Neural cell (in vitro differentiated cells): Measurements from ENCODE around the gene PRKCA. TPM values are rescaled to one million over a fixed set of nuclear protein-coding genes. Genes with fewer than 3 reads are reported as not detected.

Experiments
- H2AFZ ChIP-seq: fragments of 200-600, 300-800 bp; sonication (generic), shearing (Covaris generic); 2 replicates; pipeline ENCODE4 v1.6.0; 2014; ENCODE audit warnings: low read depth, mild to moderate bottlenecking, antibody characterized with exemption, low read length, moderate library complexity
- H3F3A ChIP-seq: fragments of 200-600 bp; shearing (Covaris generic); 2 replicates; pipeline ENCODE4 v1.6.1; 2016; ENCODE audit warnings: mild to moderate bottlenecking, moderate library complexity, mixed read lengths, antibody characterized with exemption, low read length; ENCODE audit not compliant: insufficient read depth, poor library complexity, severe bottlenecking
- H3K27ac ChIP-seq: fragments of 200-600, 300-800 bp; sonication (generic), shearing (Covaris generic); 2 replicates; pipeline ENCODE4 v1.5.1; 2014; ENCODE audit warnings: mild to moderate bottlenecking, low read length, moderate library complexity
- H3K27me3 ChIP-seq: fragments of 300-800, 200-600 bp; sonication (generic), shearing (Covaris generic); 2 replicates; pipeline ENCODE4 v1.6.0; 2014; ENCODE audit warnings: mild to moderate bottlenecking, low read depth, low read length, moderate library complexity; ENCODE audit not compliant: insufficient read depth
- H3K36me3 ChIP-seq: fragments of 300-800, 200-600 bp; sonication (generic), shearing (Covaris generic); 2 replicates; pipeline ENCODE4 v1.5.1; 2014; ENCODE audit warnings: mild to moderate bottlenecking, antibody characterized with exemption, low read length, moderate library complexity; ENCODE audit not compliant: insufficient read depth
- H3K4me2 ChIP-seq: fragments of 300-800, 200-600 bp; sonication (generic), shearing (Covaris generic); 2 replicates; pipeline ENCODE4 v1.6.0; 2014; ENCODE audit warnings: mild to moderate bottlenecking, low read length
- H3K4me3 ChIP-seq: fragments of 300-800, 200-600 bp; sonication (generic), shearing (Covaris generic); 2 replicates; pipeline ENCODE4 v1.5.1; 2014; ENCODE audit warnings: mild to moderate bottlenecking, low read length, moderate library complexity
- H3K79me2 ChIP-seq: fragments of 200-600 bp; shearing (Covaris generic); replicated peaks from 2 replicates; pipeline ENCODE4 v1.6.0; 2014; ENCODE audit warnings: mild to moderate bottlenecking, low read length, moderate library complexity; ENCODE audit not compliant: insufficient read depth
- H3K9ac ChIP-seq: fragments of 300-800, 200-600 bp; sonication (generic), shearing (Covaris generic); 2 replicates; pipeline ENCODE4 v1.6.1; 2016; ENCODE audit warnings: mild to moderate bottlenecking, low read length, mixed read lengths
- H3K9me2 ChIP-seq: fragments of 200-600 bp; shearing (Covaris generic); 2 replicates; pipeline ENCODE4 v1.6.1; 2016; ENCODE audit warnings: mild to moderate bottlenecking, low read length, mixed read lengths; ENCODE audit not compliant: insufficient read depth
- H3K9me3 ChIP-seq: fragments of 200-600, 300-800 bp; sonication (generic), shearing (Covaris generic); 2 replicates; pipeline ENCODE4 v1.6.1; 2016; ENCODE audit warnings: mild to moderate bottlenecking, mixed run types, low read length, moderate library complexity, mixed read lengths
- H4K20me1 ChIP-seq: fragments of 200-600 bp; shearing (Covaris generic); 2 replicates; pipeline ENCODE4 v1.6.1; 2016; ENCODE audit warnings: mild to moderate bottlenecking, mixed run types; ENCODE audit not compliant: insufficient read depth
- EP300 ChIP-seq: fragments of 450-650 bp; conservative IDR thresholded peaks from 2 replicates; pipeline ENCODE4 v1.6.1; 2014; ENCODE audit warnings: antibody characterized with exemption, mild to moderate bottlenecking, moderate library complexity; ENCODE audit not compliant: poor library complexity, severe bottlenecking
- EZH2 ChIP-seq: fragments of 200-600, 300-800 bp; shearing (Covaris generic), sonication (generic); IDR thresholded peaks from 2 replicates; pipeline ENCODE4 v1.6.1; 2014; ENCODE audit warnings: antibody characterized with exemption, low read length, borderline replicate concordance, mild to moderate bottlenecking; ENCODE audit not compliant: insufficient read depth, poor library complexity, severe bottlenecking
- POLR2AphosphoS5 ChIP-seq: IDR thresholded peaks from 2 replicates; pipeline ENCODE4 v1.6.1; 2012
- RAD21 ChIP-seq: fragments of 450-650 bp; conservative IDR thresholded peaks from 2 replicates; pipeline ENCODE4 v1.6.1; 2014; ENCODE audit warnings: antibody characterized with exemption, mild to moderate bottlenecking, moderate library complexity
- SMC3 ChIP-seq: fragments of 450-650 bp; conservative IDR thresholded peaks from 2 replicates; pipeline ENCODE4 v1.6.1; 2014; ENCODE audit warnings: antibody characterized with exemption, mild to moderate bottlenecking, moderate library complexity; ENCODE audit not compliant: poor library complexity
- TAF1 ChIP-seq: IDR thresholded peaks from 2 replicates; pipeline ENCODE4 v1.6.1; 2012; ENCODE audit warnings: low read depth
- polyA plus RNA-seq: library from polyadenylated mRNA; depleted of rRNA; stranded (reverse); fragments of >200 nt; gene quantifications from 2 replicates; pipeline ENCODE4 v1.2.3, GENCODE V29; 2014
- TF ChIP-seq, protein P1 (sequence below): fragments of 450-650 bp; IDR thresholded peaks from 2 replicates; pipeline ENCODE4 v1.5.1; 2014; ENCODE audit warnings: antibody characterized with exemption, mild to moderate bottlenecking, moderate library complexity; ENCODE audit not compliant: poor library complexity, severe bottlenecking
- TF ChIP-seq, protein P2 (sequence below): IDR thresholded peaks from 2 replicates; pipeline ENCODE4 v1.6.1; 2012; ENCODE audit warnings: borderline replicate concordance

PRKCA gene
- polyA plus RNA-seq, 1 donor from 2014 or later, result 5.9 TPM

DNA sequence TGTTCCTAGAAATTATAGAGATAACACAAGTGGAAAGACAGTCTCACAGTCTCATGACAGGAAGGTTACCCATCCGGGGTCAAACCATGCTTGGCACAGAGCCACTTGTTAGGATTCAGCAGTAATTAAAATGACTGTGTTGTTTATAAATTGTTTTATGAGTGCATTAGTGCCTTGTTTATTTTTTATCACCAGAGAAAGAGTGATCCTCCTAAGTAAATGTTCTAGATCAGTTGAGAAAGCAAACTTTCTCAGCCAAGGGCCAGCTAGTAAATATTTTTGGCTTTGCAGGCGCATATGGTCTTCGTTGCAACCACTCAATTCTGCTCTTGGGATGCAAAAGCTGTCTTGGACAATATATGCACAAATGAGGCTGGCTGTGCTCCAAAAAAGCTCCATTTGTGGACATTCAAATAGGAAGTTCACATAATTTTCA, 278.6 kb downstream of the PRKCA start:
- no peak overlapping the region for H3K27ac ChIP-seq
- H3F3A ChIP-seq, result no peaks in the 10 kb centered on the region
- no peak overlapping the region for H3K4me2 ChIP-seq
- H3K9me2 ChIP-seq, result no peaks in the 10 kb centered on the region
- H3K4me3 ChIP-seq, result no peak overlapping the region
- H3K36me3 ChIP-seq, result no peaks in the 10 kb centered on the region
- no peaks in the 10 kb centered on the region for H4K20me1 ChIP-seq
- H2AFZ ChIP-seq, result no peak overlapping the region
- H3K9me3 ChIP-seq, result no peaks in the 10 kb centered on the region
- TF ChIP-seq EP300 (no peak), EZH2 (no peak), RAD21 (no peak), POLR2AphosphoS5 (no peak)
- TF ChIP-seq, protein P1, sequence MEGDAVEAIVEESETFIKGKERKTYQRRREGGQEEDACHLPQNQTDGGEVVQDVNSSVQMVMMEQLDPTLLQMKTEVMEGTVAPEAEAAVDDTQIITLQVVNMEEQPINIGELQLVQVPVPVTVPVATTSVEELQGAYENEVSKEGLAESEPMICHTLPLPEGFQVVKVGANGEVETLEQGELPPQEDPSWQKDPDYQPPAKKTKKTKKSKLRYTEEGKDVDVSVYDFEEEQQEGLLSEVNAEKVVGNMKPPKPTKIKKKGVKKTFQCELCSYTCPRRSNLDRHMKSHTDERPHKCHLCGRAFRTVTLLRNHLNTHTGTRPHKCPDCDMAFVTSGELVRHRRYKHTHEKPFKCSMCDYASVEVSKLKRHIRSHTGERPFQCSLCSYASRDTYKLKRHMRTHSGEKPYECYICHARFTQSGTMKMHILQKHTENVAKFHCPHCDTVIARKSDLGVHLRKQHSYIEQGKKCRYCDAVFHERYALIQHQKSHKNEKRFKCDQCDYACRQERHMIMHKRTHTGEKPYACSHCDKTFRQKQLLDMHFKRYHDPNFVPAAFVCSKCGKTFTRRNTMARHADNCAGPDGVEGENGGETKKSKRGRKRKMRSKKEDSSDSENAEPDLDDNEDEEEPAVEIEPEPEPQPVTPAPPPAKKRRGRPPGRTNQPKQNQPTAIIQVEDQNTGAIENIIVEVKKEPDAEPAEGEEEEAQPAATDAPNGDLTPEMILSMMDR, result no peak
- TF ChIP-seq, protein P2, sequence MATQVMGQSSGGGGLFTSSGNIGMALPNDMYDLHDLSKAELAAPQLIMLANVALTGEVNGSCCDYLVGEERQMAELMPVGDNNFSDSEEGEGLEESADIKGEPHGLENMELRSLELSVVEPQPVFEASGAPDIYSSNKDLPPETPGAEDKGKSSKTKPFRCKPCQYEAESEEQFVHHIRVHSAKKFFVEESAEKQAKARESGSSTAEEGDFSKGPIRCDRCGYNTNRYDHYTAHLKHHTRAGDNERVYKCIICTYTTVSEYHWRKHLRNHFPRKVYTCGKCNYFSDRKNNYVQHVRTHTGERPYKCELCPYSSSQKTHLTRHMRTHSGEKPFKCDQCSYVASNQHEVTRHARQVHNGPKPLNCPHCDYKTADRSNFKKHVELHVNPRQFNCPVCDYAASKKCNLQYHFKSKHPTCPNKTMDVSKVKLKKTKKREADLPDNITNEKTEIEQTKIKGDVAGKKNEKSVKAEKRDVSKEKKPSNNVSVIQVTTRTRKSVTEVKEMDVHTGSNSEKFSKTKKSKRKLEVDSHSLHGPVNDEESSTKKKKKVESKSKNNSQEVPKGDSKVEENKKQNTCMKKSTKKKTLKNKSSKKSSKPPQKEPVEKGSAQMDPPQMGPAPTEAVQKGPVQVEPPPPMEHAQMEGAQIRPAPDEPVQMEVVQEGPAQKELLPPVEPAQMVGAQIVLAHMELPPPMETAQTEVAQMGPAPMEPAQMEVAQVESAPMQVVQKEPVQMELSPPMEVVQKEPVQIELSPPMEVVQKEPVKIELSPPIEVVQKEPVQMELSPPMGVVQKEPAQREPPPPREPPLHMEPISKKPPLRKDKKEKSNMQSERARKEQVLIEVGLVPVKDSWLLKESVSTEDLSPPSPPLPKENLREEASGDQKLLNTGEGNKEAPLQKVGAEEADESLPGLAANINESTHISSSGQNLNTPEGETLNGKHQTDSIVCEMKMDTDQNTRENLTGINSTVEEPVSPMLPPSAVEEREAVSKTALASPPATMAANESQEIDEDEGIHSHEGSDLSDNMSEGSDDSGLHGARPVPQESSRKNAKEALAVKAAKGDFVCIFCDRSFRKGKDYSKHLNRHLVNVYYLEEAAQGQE, result no peak
- no peaks in the 10 kb centered on the region for H3K27me3 ChIP-seq
- no peak overlapping the region for H3K9ac ChIP-seq
- H3K79me2 ChIP-seq, result no peaks in the 10 kb centered on the region

DNA sequence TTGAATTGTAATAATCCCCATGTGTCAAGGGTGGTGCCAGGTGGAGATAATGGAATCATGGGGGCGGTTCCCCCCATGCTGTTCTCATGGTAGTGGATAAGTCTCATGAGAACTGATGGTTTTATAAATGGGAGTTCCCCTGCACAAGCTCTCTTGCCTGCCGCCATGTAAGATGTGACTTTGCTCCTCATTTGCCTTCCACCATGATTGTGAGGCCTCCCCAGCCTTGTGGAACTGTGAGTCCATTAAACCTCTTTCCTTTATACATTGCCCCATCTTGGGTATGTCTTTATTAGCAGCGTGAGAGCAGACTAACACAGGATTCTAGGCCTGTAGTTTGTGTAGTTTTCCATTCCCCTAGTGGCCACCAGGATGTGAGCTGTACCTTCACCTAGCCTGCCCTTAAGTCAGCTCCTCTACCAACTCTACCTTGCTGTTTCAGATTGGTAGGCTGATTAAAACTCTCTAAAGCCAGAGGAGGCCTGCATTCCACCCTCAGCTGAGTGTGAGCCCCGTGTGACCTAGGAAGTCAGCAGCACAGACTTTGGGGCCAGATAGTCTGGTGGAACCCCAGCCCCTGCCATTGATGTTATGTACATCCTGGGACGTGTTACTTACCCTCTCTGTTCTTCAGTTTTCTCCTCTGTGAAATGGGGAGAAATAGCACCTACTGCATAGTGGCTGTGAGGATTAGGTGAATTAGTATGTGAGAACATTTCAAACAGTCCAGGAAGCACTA, 280.1 kb downstream of the PRKCA start:
- no peak overlapping the region for H2AFZ ChIP-seq
- no peak overlapping the region for H3K4me2 ChIP-seq
- H4K20me1 ChIP-seq, result no peaks in the 10 kb centered on the region
- TF ChIP-seq TAF1, result no peak
- TF ChIP-seq, protein P2, result no peak
- TF ChIP-seq SMC3, result no peak
- TF ChIP-seq EP300, result no peak
- H3K9me3 ChIP-seq, result no peaks in the 10 kb centered on the region
- no peak overlapping the region for H3K4me3 ChIP-seq
- no peaks in the 10 kb centered on the region for H3K9me2 ChIP-seq
- no peaks in the 10 kb centered on the region for H3K36me3 ChIP-seq
- no peak overlapping the region for H3K9ac ChIP-seq
- no peaks in the 10 kb centered on the region for H3K79me2 ChIP-seq
- H3K27me3 ChIP-seq, result no peaks in the 10 kb centered on the region
- H3F3A ChIP-seq, result no peaks in the 10 kb centered on the region
- no peak overlapping the region for H3K27ac ChIP-seq
